Astrocyte (in vitro differentiated cells and primary cell): ENCODE results near the gene RMND1. TPM values are rescaled to one million over a fixed set of nuclear protein-coding genes. Genes with fewer than 3 reads are reported as not detected.

Experiments used
- DNase-seq: peaks from one replicate; pipeline ENCODE4 v3.0.0-alpha.2; 2010; ENCODE audit warnings: low read depth
- FAIRE-seq: peaks from 2 replicates; lab custom pipeline; 2011; peaks lifted over from hg19 to GRCh38; lab: Jason Lieb, UNC
- H2AFZ ChIP-seq: 2 replicates; pipeline ENCODE4 v1.6.0; 2012; ENCODE audit warnings: low read depth, low read length, inconsistent platforms
- H3K27ac ChIP-seq: 2 replicates; pipeline ENCODE4 v1.5.1; 2011; ENCODE audit warnings: low read depth, low read length, inconsistent platforms
- H3K27me3 ChIP-seq: 2 replicates; pipeline ENCODE4 v1.6.0; 2011; ENCODE audit warnings: low read length, inconsistent platforms; ENCODE audit not compliant: insufficient read depth
- H3K36me3 ChIP-seq: 2 replicates; pipeline ENCODE4 v1.5.1; 2011; ENCODE audit warnings: low read length, inconsistent platforms; ENCODE audit not compliant: insufficient read depth
- H3K4me1 ChIP-seq: 2 replicates; pipeline ENCODE4 v1.5.1; 2011; ENCODE audit warnings: low read length, inconsistent platforms; ENCODE audit not compliant: insufficient read depth
- H3K4me2 ChIP-seq: 2 replicates; pipeline ENCODE4 v1.6.0; 2012; ENCODE audit warnings: low read length, inconsistent platforms
- H3K4me3 ChIP-seq: 2 replicates; pipeline ENCODE4 v1.5.1; 2011; ENCODE audit warnings: low read depth, mild to moderate bottlenecking, low read length, inconsistent platforms; ENCODE audit not compliant: insufficient read depth
- H3K79me2 ChIP-seq: 2 replicates; pipeline ENCODE4 v1.6.0; 2012; ENCODE audit warnings: mild to moderate bottlenecking, low read length, inconsistent platforms; ENCODE audit not compliant: insufficient read depth
- H3K9ac ChIP-seq: 2 replicates; pipeline ENCODE4 v1.6.0; 2012; ENCODE audit warnings: mild to moderate bottlenecking, low read length, inconsistent platforms
- H3K9me3 ChIP-seq: 2 replicates; pipeline ENCODE4 v1.5.1; 2012; ENCODE audit warnings: low read depth, mild to moderate bottlenecking, low read length, inconsistent platforms; ENCODE audit not compliant: insufficient read depth
- H4K20me1 ChIP-seq: 2 replicates; pipeline ENCODE4 v1.6.0; 2012; ENCODE audit warnings: low read length, inconsistent platforms; ENCODE audit not compliant: insufficient read depth
- H3K27ac Mint-ChIP-seq: one replicate; pipeline ENCODE4 v1.8.0; 2021; ENCODE audit warnings: mild to moderate bottlenecking, mixed read lengths; ENCODE audit not compliant: unreplicated experiment
- H3K27me3 Mint-ChIP-seq: one replicate; pipeline ENCODE4 v1.8.0; 2021; ENCODE audit warnings: low read depth, mixed read lengths; ENCODE audit not compliant: unreplicated experiment
- H3K36me3 Mint-ChIP-seq: one replicate; pipeline ENCODE4 v1.8.0; 2021; ENCODE audit warnings: low read depth, mixed read lengths; ENCODE audit not compliant: unreplicated experiment
- H3K4me1 Mint-ChIP-seq: one replicate; pipeline ENCODE4 v1.8.0; 2021; ENCODE audit warnings: low read depth, mixed read lengths; ENCODE audit not compliant: unreplicated experiment
- H3K4me3 Mint-ChIP-seq: one replicate; pipeline ENCODE4 v1.8.0; 2021; ENCODE audit warnings: mild to moderate bottlenecking, moderate library complexity, mixed read lengths; ENCODE audit not compliant: unreplicated experiment
- H3K9me3 Mint-ChIP-seq: one replicate; pipeline ENCODE4 v1.8.0; 2021; ENCODE audit warnings: mild to moderate bottlenecking, mixed read lengths; ENCODE audit not compliant: unreplicated experiment
- EZH2 ChIP-seq: IDR thresholded peaks from 2 replicates; pipeline ENCODE4 v1.6.1; 2012; ENCODE audit warnings: mild to moderate bottlenecking, low read length, inconsistent platforms; ENCODE audit not compliant: insufficient read depth
- total RNA-seq: library from RNA; stranded (reverse); gene quantifications from 2 replicates; pipeline ENCODE4 v1.2.1, GENCODE V29; 2021
- TF ChIP-seq, protein P1 (sequence below): IDR thresholded peaks from 2 replicates; pipeline ENCODE4 v1.5.1; 2011; ENCODE audit warnings: low read depth, mild to moderate bottlenecking, inconsistent platforms, low read length, moderate library complexity; ENCODE audit not compliant: insufficient read depth

The RMND1 gene
- total RNA-seq, 1 donor from 2014 or later: 25.9 TPM

DNA sequence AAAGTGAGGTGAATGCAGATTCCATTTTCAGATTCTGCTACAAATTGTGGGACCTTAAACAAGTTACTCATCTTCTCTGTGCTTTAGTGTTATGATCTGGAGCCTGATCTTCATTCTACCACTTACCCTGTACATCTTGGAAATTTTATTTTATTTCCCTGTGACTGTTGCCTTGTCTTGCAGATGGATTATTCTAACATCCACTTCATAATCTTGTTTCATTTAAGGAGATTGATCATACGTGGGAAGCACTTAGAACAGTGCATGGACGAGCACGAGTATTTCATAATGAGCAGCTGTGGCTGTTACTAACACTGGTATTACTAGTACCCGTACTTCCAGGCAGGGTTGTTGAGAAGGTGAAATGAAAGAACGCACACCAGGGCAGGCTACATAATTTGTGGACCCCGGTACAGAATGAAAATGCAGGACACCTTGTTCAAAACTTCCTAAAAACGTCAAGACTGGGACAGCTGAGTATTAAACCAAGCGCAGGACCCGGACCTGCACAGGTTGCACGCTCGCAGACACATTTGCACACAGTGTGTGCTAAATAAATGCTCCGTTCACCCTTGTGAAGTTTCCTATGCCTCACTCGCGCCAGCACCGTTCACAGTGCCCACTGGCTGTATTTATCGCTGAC, 41.4 kb upstream of the RMND1 start:
- peak overlapping the region; percentile 94 for H2AFZ ChIP-seq
- H3K4me3 ChIP-seq: peak overlapping the region; percentile 73
- no peaks in the 10 kb centered on the region for H3K27me3 ChIP-seq
- no peak for FAIRE-seq
- H3K27ac Mint-ChIP-seq: no peak overlapping the region
- H3K9ac ChIP-seq: peak overlapping the region; percentile 78
- H3K4me1 ChIP-seq: peaks cover 10% of the 10 kb centered on the region
- H3K9me3 Mint-ChIP-seq: no peaks in the 10 kb centered on the region
- peak overlapping the region; percentile 98 for H3K4me2 ChIP-seq
- no peaks in the 10 kb centered on the region for H3K9me3 ChIP-seq
- no peaks in the 10 kb centered on the region for H3K36me3 ChIP-seq
- no peak overlapping the region for H3K27ac ChIP-seq
- peaks cover 36% of the 10 kb centered on the region for H3K27me3 Mint-ChIP-seq
- H3K4me1 Mint-ChIP-seq: peaks cover 2% of the 10 kb centered on the region
- TF ChIP-seq EZH2: no peak
- TF ChIP-seq, protein P1, sequence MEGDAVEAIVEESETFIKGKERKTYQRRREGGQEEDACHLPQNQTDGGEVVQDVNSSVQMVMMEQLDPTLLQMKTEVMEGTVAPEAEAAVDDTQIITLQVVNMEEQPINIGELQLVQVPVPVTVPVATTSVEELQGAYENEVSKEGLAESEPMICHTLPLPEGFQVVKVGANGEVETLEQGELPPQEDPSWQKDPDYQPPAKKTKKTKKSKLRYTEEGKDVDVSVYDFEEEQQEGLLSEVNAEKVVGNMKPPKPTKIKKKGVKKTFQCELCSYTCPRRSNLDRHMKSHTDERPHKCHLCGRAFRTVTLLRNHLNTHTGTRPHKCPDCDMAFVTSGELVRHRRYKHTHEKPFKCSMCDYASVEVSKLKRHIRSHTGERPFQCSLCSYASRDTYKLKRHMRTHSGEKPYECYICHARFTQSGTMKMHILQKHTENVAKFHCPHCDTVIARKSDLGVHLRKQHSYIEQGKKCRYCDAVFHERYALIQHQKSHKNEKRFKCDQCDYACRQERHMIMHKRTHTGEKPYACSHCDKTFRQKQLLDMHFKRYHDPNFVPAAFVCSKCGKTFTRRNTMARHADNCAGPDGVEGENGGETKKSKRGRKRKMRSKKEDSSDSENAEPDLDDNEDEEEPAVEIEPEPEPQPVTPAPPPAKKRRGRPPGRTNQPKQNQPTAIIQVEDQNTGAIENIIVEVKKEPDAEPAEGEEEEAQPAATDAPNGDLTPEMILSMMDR: no peak
- no peaks in the 10 kb centered on the region for H3K79me2 ChIP-seq
- H3K4me3 Mint-ChIP-seq: peak overlapping the region; percentile 84
- H4K20me1 ChIP-seq: no peaks in the 10 kb centered on the region
- H3K36me3 Mint-ChIP-seq: no peaks in the 10 kb centered on the region
- DNase-seq: peak; percentile 5

DNA sequence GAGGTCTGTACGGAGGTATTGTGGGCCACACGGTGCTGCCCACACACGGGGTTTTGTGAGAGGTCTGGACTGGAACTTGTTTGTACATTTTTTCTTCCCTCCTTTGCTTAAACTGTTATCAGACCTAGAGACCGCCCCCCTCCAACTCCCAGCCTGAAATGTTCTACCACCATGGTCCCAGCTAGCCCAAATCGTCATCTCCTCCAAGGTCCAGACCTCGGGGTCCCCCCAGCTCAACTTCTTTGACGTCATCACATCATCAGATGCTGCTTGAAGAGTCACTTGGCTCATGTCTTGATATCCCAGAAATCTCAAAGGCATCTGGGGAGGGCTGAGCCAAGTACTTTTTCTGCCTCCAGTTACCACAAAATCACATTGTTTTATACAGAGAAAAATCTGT, 39.1 kb upstream of the RMND1 start:
- FAIRE-seq: no peak
- TF ChIP-seq, protein P1: no peak
- TF ChIP-seq EZH2: no peak

DNA sequence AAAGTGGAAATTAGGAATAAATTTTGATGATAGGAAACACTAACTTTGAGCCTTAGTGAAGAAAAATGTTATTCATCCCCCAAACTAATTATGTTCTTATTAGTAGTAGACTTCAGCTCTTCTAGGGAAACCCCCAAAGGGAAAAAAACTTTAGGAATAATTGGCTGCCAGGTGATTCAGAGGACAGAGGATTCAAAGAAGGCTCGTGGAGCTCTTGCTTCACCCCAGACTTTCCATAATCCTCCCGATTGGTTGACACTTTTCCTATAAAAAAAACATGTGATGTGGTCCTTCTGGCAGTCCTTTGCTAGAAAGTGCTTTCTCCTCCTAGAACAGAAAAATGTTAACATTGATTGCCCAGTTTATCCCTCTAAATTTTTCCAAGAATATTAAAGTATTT, 36.3 kb upstream of the RMND1 start:
- peaks cover 16% of the 10 kb centered on the region for H3K27me3 Mint-ChIP-seq
- Histone ChIP-seq H3K4me1 (no peaks in the 10 kb centered on the region), H3K4me3 (no peak overlapping the region), H3K9ac (no peak overlapping the region), H3K79me2 (no peaks in the 10 kb centered on the region), H3K4me2 (no peak overlapping the region), H3K36me3 (no peaks in the 10 kb centered on the region), H3K27ac (no peak overlapping the region), H4K20me1 (no peaks in the 10 kb centered on the region), H3K9me3 (no peaks in the 10 kb centered on the region), H3K27me3 (no peaks in the 10 kb centered on the region), H2AFZ (no peak overlapping the region)
- no peak for TF ChIP-seq EZH2
- TF ChIP-seq, protein P1: no peak
- H3K4me3 Mint-ChIP-seq: no peak overlapping the region
- H3K4me1 Mint-ChIP-seq: peaks cover 5% of the 10 kb centered on the region
- no peak overlapping the region for H3K27ac Mint-ChIP-seq
- peaks cover 2% of the 10 kb centered on the region for H3K9me3 Mint-ChIP-seq
- no peak for DNase-seq
- no peaks in the 10 kb centered on the region for H3K36me3 Mint-ChIP-seq
- FAIRE-seq: no peak

More for the DNA sequence above, 39.1 kb upstream of the RMND1 start:
- no peak overlapping the region for H3K9ac ChIP-seq
- H3K4me2 ChIP-seq: no peak overlapping the region
- DNase-seq: no peak
- no peaks in the 10 kb centered on the region for H4K20me1 ChIP-seq
- no peaks in the 10 kb centered on the region for H3K36me3 ChIP-seq
- H3K9me3 ChIP-seq: no peaks in the 10 kb centered on the region
- no peak overlapping the region for H3K27ac Mint-ChIP-seq
- H3K4me3 Mint-ChIP-seq: no peak overlapping the region
- H3K4me1 ChIP-seq: peaks cover 10% of the 10 kb centered on the region
- peaks cover 2% of the 10 kb centered on the region for H3K4me1 Mint-ChIP-seq
- no peaks in the 10 kb centered on the region for H3K36me3 Mint-ChIP-seq
- H3K4me3 ChIP-seq: no peak overlapping the region
- no peaks in the 10 kb centered on the region for H3K79me2 ChIP-seq
- peaks cover 33% of the 10 kb centered on the region for H3K27me3 Mint-ChIP-seq
- H3K9me3 Mint-ChIP-seq: no peaks in the 10 kb centered on the region
- H3K27ac ChIP-seq: no peak overlapping the region
- H2AFZ ChIP-seq: no peak overlapping the region
- no peaks in the 10 kb centered on the region for H3K27me3 ChIP-seq
